A673 (cell line): ENCODE measurements around the gene INTS6L.
"Not testable (repeated sequence)": the region's sequence is repeated elsewhere in the genome, so short reads cannot be mapped to it uniquely, and the experiment has no call there.

ENCODE experiments used
- CTCF ChIP-seq: fragments of 300-800, 200-600 bp; sonication (generic); conservative IDR thresholded peaks from 2 replicates; pipeline ENCODE4 v1.5.1; 2017; ENCODE audit warnings: low read depth, mild to moderate bottlenecking, antibody characterized with exemption, low read length, moderate library complexity, mixed read lengths
- EZH2 ChIP-seq: fragments of 200-600 bp; sonication (generic); IDR thresholded peaks from 2 replicates; pipeline ENCODE4 v1.6.1; 2017; ENCODE audit warnings: borderline replicate concordance, low read depth, mild to moderate bottlenecking, mixed read lengths, antibody characterized with exemption, low read length; ENCODE audit not compliant: poor library complexity, severe bottlenecking

- not testable (repeated sequence) for TF ChIP-seq EZH2, CTCF
These were observed 73.6 kb downstream of the INTS6L start for GRCh38 chrX:135594049-135594448.
